ENCODE results near the gene ZNF691. TPM values are rescaled to one million over a fixed set of nuclear protein-coding genes. Genes with fewer than 3 reads are reported as not detected.

Gene ZNF691
- polyA plus RNA-seq, 1 of the 3 experiments (the other 2 are of a cell fraction): 7.2 TPM

DNA sequence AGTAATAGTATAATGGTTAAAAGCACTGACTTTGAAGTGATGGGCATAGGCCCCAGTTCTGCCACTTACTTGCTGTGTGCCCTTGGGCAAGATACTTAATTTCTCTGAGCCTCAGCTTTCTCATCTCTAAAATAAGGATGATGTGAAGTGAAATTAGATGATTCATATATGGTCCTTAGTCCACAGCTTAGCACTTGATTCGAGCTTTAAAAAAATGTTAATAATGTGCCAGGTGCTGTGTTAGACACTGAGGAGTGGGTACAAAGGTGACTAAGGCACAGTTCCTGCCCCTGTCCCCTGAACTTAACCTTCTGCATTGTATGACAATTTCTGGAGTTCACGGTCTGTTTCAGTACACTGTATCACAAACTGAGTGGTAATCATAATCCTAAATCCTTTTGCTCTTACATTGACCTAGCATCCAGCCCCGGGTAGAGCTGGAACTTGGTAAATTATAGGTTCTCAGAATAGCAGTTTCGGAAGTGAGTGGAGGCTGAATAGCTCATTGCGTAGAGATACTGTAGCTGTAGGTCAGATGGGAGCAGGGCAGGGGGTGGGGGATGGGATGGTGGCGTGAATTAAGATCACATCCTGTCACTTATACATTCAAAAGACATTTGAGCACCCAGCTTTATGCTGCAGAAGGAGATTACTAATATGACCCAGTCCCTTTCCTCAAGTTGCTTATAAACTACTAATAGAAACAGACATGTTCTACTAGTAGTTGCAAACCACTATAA lies 1.5 kb downstream of the ZNF691 start:
- ChIA-PET POLR2A (no interaction called here), CTCF (interaction anchor here (0.6 to 3.3 kb wide), 8 partner anchors 12 to 676 kb away, joined by 3 to 16 read pairs (median 4); no protein-coding TSS in a partner anchor)
- Histone ChIP-seq H4K20me1 (ENCODE audit: insufficient read depth) (no peaks in the 10 kb centered on the region), H3K4me3 (ENCODE audit: low read depth in 2 of 2, low read length in 1 of 2) (peak overlapping the region; percentile 64 to 73), H3K27ac (ENCODE audit: low read depth in 2 of 2, low read length in 1 of 2) (no peak overlapping the region), H3F3A (replicated peaks; ENCODE audit: insufficient read depth) (peaks cover under 1% of the 10 kb centered on the region), H2AFZ (ENCODE audit: low read depth) (no peak overlapping the region), H3K9ac (no peak overlapping the region), H3K4me1 (ENCODE audit: control insufficient read depth in 1 of 2, insufficient read depth in 2 of 2, low read depth in 1 of 2, low read length in 1 of 2) (peaks cover 0 to 11% of the 10 kb centered on the region in 2 experiments; a peak in 2 of 4 replicates), H3K9me3 (no peaks in the 10 kb centered on the region), H3K79me2 (ENCODE audit: insufficient read depth) (peaks cover 26% of the 10 kb centered on the region; the same call in 1 of the 2 replicates), H3K9me2 (no peaks in the 10 kb centered on the region), H3K27me3 (ENCODE audit: insufficient read depth) (no peaks in the 10 kb centered on the region), H3K4me2 (peak overlapping the region; percentile 77), H3K36me3 (replicated peaks in 1 of 2; ENCODE audit: control insufficient read depth in 1 of 2, insufficient read depth in 2 of 2, low read length in 1 of 2) (peaks cover 13 to 25% of the 10 kb centered on the region in 2 experiments)
- 67% methylated on average over 6 of the region's 6 CpGs for WGBS (ENCODE audit: low lambda C conversion rate)
- DNase-seq: no peak
- no peak for TF ChIP-seq JUND (IDR thresholded peaks at IDR 0.05)
- no peak for TF ChIP-seq EZH2phosphoT487 (IDR thresholded peaks at IDR 0.05; ENCODE audit: borderline replicate concordance, low read depth)
- no peak for TF ChIP-seq TAF1 (IDR thresholded peaks at IDR 0.05; ENCODE audit: borderline replicate concordance, low read depth, low read length)
- TF ChIP-seq MEF2A (IDR thresholded peaks at IDR 0.05; ENCODE audit: borderline replicate concordance, low read depth): no peak
- no peak for TF ChIP-seq SMC3 (IDR thresholded peaks at IDR 0.05; ENCODE audit: low read depth, low read length)
- no peak for TF ChIP-seq RXRA (IDR thresholded peaks at IDR 0.05; ENCODE audit: borderline replicate concordance, low read depth)
- TF ChIP-seq RCOR1 (IDR thresholded peaks at IDR 0.05; ENCODE audit: low read length): no peak
- TF ChIP-seq YY1 (IDR thresholded peaks at IDR 0.05; ENCODE audit: low read depth): no peak
- no peak for TF ChIP-seq FOSL2 (IDR thresholded peaks at IDR 0.05; ENCODE audit: borderline replicate concordance, low read depth)
- TF ChIP-seq, protein P1, sequence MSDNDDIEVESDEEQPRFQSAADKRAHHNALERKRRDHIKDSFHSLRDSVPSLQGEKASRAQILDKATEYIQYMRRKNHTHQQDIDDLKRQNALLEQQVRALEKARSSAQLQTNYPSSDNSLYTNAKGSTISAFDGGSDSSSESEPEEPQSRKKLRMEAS (IDR thresholded peaks at IDR 0.05; ENCODE audit: low read depth): no peak
- TF ChIP-seq, protein P2, sequence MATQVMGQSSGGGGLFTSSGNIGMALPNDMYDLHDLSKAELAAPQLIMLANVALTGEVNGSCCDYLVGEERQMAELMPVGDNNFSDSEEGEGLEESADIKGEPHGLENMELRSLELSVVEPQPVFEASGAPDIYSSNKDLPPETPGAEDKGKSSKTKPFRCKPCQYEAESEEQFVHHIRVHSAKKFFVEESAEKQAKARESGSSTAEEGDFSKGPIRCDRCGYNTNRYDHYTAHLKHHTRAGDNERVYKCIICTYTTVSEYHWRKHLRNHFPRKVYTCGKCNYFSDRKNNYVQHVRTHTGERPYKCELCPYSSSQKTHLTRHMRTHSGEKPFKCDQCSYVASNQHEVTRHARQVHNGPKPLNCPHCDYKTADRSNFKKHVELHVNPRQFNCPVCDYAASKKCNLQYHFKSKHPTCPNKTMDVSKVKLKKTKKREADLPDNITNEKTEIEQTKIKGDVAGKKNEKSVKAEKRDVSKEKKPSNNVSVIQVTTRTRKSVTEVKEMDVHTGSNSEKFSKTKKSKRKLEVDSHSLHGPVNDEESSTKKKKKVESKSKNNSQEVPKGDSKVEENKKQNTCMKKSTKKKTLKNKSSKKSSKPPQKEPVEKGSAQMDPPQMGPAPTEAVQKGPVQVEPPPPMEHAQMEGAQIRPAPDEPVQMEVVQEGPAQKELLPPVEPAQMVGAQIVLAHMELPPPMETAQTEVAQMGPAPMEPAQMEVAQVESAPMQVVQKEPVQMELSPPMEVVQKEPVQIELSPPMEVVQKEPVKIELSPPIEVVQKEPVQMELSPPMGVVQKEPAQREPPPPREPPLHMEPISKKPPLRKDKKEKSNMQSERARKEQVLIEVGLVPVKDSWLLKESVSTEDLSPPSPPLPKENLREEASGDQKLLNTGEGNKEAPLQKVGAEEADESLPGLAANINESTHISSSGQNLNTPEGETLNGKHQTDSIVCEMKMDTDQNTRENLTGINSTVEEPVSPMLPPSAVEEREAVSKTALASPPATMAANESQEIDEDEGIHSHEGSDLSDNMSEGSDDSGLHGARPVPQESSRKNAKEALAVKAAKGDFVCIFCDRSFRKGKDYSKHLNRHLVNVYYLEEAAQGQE (IDR thresholded peaks at IDR 0.05; ENCODE audit: low read depth, low read length): no peak
- TF ChIP-seq POLR2AphosphoS5 (IDR thresholded peaks at IDR 0.05; ENCODE audit: low read depth, low read length): no peak
- TF ChIP-seq FOXJ3 (CRISPR knock-in tag; IDR thresholded peaks at IDR 0.05): no peak
- no peak for TF ChIP-seq USF2 (IDR thresholded peaks at IDR 0.05; ENCODE audit: borderline replicate concordance, low read depth, low read length)
- TF ChIP-seq SIN3A (IDR thresholded peaks at IDR 0.05; ENCODE audit: borderline replicate concordance, low read depth, low read length): no peak
- TF ChIP-seq ELF1 (IDR thresholded peaks at IDR 0.05): no peak
- TF ChIP-seq, protein P3, sequence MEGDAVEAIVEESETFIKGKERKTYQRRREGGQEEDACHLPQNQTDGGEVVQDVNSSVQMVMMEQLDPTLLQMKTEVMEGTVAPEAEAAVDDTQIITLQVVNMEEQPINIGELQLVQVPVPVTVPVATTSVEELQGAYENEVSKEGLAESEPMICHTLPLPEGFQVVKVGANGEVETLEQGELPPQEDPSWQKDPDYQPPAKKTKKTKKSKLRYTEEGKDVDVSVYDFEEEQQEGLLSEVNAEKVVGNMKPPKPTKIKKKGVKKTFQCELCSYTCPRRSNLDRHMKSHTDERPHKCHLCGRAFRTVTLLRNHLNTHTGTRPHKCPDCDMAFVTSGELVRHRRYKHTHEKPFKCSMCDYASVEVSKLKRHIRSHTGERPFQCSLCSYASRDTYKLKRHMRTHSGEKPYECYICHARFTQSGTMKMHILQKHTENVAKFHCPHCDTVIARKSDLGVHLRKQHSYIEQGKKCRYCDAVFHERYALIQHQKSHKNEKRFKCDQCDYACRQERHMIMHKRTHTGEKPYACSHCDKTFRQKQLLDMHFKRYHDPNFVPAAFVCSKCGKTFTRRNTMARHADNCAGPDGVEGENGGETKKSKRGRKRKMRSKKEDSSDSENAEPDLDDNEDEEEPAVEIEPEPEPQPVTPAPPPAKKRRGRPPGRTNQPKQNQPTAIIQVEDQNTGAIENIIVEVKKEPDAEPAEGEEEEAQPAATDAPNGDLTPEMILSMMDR (IDR thresholded peaks at IDR 0.05): no peak
